GM12865 (cell line): ENCODE measurements around the gene CFAP53.

Source experiments
- DNase-seq: peaks from one replicate; pipeline ENCODE4 v3.0.0; 2010; ENCODE audit warnings: low read depth
- H3K4me3 ChIP-seq: 2 replicates; pipeline ENCODE4 v1.5.1; 2011; ENCODE audit warnings: mild to moderate bottlenecking, low read depth, low read length, control low read depth
- TF ChIP-seq, protein P1 (sequence below): IDR thresholded peaks from 2 replicates; pipeline ENCODE4 v1.5.1; 2011; ENCODE audit warnings: low read length, control low read depth, low read depth, inconsistent platforms; ENCODE audit not compliant: insufficient read depth; ENCODE audit errors: missing control alignments

The CFAP53 gene

GRCh38 chr18:50187659-50188058 lies 78.6 kb downstream of the CFAP53 start:
- TF ChIP-seq, protein P1, sequence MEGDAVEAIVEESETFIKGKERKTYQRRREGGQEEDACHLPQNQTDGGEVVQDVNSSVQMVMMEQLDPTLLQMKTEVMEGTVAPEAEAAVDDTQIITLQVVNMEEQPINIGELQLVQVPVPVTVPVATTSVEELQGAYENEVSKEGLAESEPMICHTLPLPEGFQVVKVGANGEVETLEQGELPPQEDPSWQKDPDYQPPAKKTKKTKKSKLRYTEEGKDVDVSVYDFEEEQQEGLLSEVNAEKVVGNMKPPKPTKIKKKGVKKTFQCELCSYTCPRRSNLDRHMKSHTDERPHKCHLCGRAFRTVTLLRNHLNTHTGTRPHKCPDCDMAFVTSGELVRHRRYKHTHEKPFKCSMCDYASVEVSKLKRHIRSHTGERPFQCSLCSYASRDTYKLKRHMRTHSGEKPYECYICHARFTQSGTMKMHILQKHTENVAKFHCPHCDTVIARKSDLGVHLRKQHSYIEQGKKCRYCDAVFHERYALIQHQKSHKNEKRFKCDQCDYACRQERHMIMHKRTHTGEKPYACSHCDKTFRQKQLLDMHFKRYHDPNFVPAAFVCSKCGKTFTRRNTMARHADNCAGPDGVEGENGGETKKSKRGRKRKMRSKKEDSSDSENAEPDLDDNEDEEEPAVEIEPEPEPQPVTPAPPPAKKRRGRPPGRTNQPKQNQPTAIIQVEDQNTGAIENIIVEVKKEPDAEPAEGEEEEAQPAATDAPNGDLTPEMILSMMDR = no peak
- H3K4me3 ChIP-seq = no peak overlapping the region
- DNase-seq = no peak

DNA sequence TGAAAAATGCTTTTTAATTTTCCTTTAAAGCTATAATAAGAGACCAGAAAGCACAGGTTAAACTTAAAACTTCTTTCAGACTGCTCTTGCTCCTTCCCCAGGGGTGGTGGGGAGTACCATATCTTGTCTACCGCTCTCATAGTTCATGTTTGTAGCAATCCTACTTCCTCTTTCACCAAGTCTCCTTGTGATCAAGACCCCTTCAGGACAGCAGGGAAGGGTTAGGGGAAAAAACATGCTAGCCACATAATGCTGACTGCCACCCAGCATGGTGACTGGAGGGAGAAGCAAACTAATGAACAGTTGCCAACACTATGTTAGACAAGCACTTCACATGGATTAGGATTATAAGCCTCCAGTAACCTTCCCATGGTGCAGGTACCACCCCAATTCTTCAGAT lies 79.9 kb downstream of the CFAP53 start:
- TF ChIP-seq, protein P1 = no peak
- DNase-seq = no peak
- H3K4me3 ChIP-seq = no peak overlapping the region

DNA sequence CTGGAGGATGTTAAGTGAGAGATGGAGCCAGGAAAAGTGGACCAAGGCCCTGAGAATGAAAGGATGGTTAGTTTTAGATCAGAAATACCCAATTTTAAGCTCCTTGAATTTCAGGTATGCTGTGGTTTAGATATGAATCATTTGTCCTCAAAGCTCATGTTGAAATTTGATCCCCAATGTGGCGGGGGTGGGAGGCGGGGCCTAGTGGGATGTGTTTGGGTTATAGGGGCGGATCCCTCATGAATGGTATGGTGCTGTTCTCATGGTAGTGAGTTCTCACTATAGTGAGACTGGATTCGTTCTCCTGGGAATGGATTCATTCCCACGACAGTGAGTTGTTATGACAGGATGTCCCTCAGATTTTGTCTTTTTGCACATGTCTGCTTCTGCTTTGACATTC lies 82.7 kb downstream of the CFAP53 start:
- H3K4me3 ChIP-seq = no peak overlapping the region
- peak; percentile 18 for DNase-seq
- TF ChIP-seq, protein P1 = no peak

DNA sequence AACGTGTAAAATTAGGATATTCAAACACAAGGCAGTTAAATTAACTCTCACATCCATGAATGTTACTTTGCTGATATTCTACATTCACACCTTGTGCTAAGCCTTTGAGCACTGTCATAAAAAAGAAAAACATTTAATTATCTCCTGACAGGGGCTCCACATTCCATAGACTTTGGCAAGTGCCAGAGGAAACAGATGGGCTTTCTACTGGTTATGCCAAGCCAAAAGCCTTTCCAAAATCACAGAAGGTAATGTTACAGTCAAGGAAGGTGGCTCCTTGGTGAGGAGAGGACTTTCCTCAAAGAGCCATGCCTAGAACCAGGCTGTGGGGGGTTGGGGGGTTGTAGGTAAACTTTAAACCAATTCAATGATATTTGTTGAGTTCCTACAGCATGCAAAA lies 83.8 kb downstream of the CFAP53 start:
- H3K4me3 ChIP-seq = no peak overlapping the region
- TF ChIP-seq, protein P1 = no peak
- DNase-seq = no peak

DNA sequence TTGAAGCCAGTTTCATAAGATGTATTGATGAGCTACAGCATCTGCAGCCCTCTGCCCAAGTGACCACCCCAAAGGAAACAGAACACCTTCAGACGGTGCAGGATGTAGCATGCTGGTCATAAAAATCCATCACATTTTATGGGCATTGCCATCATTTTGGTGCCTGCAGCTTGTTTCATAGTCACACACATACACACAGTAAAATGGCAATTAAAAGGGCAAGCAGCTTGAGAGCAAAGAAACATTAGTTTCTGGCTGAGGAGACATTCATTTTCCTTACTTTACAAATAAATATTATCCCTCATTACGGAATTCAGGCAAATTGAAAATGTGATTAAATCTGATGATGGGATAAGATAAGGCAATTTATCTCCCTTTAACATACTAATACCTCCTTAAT lies 84.7 kb downstream of the CFAP53 start:
- no peak overlapping the region for H3K4me3 ChIP-seq
- DNase-seq = no peak
- TF ChIP-seq, protein P1 = no peak

DNA sequence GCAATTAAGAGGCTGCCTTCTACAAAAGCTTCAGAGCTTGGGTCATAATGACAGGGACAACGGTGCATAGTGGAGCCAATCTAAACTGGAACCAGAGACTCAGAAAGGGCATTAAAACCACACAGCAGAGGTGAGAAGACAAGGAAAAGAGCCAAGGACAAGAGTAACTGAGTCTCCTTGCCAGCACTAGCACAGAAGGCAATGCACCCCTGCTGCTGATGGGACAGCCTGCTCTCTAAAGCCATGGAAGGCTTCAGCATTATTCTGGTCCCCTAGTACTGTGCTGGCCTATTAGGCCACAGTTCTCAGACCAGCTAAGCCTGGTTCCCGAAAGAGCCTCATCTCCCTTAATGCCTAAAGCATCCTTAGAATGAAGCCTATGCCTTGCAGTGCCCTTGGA lies 86.8 kb downstream of the CFAP53 start:
- H3K4me3 ChIP-seq = no peak overlapping the region
- DNase-seq = no peak
- TF ChIP-seq, protein P1 = no peak

GRCh38 chr18:50177294-50177992 lies 88.9 kb downstream of the CFAP53 start:
- DNase-seq = no peak
- no peak overlapping the region for H3K4me3 ChIP-seq
- TF ChIP-seq, protein P1 = no peak
